Breast epithelium (tissue), 3 donors: Measurements from ENCODE around the gene CCDC66.

Experiments used
- CTCF ChIP-seq, 3 donors: fragments of 450-650 bp; IDR thresholded peaks; one replicate each; pipeline ENCODE4 v1.5.1; 2016 to 2017; ENCODE audit warnings: antibody characterized with exemption in 3 of 3, mild to moderate bottlenecking in 3 of 3, moderate library complexity in 3 of 3
- POLR2AphosphoS5 ChIP-seq, 3 donors: sonication (generic); formaldehyde crosslinking; IDR thresholded peaks; one replicate each; pipeline ENCODE4 v1.6.1; 2017; ENCODE audit warnings: antibody characterized with exemption in 3 of 3

- TF ChIP-seq CTCF (IDR thresholded peaks at IDR 0.05) (no peak), POLR2AphosphoS5 (IDR thresholded peaks at IDR 0.05) (no peak)
These were observed 9.5 kb upstream of the CCDC66 start for GRCh38 chr3:56547486-56547885.
